ENCODE measurements around the gene AMER1. TPM values are rescaled to one million over a fixed set of nuclear protein-coding genes. Genes with fewer than 3 reads are reported as not detected.

The AMER1 gene
- total and polyA plus RNA-seq, 9 of the 15 experiments (the other 6 are each of a cell fraction or from before 2014, with no cell fraction given) = 0.29 to 4.6 (median 3.0) TPM

DNA sequence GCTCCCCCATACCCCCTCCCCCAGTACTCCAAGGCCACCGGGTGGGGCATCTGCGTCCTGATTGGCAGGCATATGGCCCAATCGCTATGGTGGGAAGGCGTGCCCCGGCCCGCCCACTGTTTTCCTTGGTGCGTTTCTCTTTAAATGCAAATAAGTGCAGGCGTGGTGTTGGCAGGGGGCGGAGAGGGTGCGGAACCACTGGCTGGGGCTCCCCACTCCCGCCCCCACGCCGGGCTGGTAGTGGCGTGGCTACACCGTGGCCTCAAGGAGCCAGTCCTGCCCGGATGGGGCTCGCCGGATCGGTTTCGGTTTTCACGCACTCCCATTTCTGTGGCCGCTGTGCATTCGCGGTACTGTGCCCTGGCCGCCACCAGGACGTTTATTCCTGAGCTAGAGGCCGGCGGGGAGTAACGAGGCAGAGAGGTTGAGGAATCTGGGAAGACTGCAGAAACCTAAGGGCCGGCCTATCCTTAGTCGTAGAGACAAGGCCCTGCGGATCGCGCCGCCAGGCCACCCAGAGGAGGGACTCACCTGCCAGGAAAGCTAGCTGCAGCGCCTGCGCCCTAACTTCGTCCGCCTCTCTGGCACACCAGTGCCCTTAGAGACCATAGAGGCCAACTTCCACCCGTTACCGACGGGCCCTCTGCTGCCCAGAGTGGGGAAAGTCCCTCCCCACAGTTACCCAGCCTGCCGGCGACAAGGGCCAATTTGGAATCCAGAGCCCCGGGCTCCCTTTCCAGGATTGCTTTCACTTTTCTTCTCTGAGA, 410 bp upstream of the AMER1 start (continued):
- TF ChIP-seq TOE1 (IDR thresholded peaks at IDR 0.05; ENCODE audit: borderline replicate concordance) (0 out of 2 replicates have a peak, but pooled peaks have one; percentile 34), TOE1 (CRISPR knock-in tag; IDR thresholded peaks at IDR 0.05; ENCODE audit: borderline replicate concordance, low read depth) (no peak), CXXC5 (CRISPR knock-in tag; IDR thresholded peaks at IDR 0.05) (peak; percentile 81), KDM4B (IDR thresholded peaks at IDR 0.05; ENCODE audit: borderline replicate concordance in 2 of 2, low read depth in 1 of 2) (no peak), ZNF57 (CRISPR knock-in tag; IDR thresholded peaks at IDR 0.05) (no peak), EZH2 (IDR thresholded peaks at IDR 0.05; ENCODE audit: borderline replicate concordance, low read depth, low read length) (no peak), CBFA2T2 (conservative IDR thresholded peaks at IDR 0.05) (no peak), GTF2E2 (tag; IDR thresholded peaks at IDR 0.05) (no peak), DPF2 (IDR thresholded peaks at IDR 0.05) (no peak), ZBTB11 (CRISPR knock-in tag; IDR thresholded peaks at IDR 0.05) (peak in 1 of 3 experiments; percentile 44; a peak in 1 of 6 replicates), U2AF1 (optimal IDR thresholded peaks at IDR 0.05; ENCODE audit: low read depth, low read length) (no peak), RNF2 (IDR thresholded peaks at IDR 0.05) (no peak), CHD4 (IDR thresholded peaks at IDR 0.05; ENCODE audit: insufficient read depth, insufficient replicate concordance, low read depth, low read length, poor library complexity, severe bottlenecking) (no peak), CBFA2T3 (IDR thresholded peaks at IDR 0.05) (peak; percentile 37), MCM5 (IDR thresholded peaks at IDR 0.05; ENCODE audit: low read depth) (no peak), KDM1A (IDR thresholded peaks at IDR 0.05) (no peak), KAT2B (IDR thresholded peaks at IDR 0.05; ENCODE audit: low read depth, low read length) (no peak)
- TF ChIP-seq, protein P1, sequence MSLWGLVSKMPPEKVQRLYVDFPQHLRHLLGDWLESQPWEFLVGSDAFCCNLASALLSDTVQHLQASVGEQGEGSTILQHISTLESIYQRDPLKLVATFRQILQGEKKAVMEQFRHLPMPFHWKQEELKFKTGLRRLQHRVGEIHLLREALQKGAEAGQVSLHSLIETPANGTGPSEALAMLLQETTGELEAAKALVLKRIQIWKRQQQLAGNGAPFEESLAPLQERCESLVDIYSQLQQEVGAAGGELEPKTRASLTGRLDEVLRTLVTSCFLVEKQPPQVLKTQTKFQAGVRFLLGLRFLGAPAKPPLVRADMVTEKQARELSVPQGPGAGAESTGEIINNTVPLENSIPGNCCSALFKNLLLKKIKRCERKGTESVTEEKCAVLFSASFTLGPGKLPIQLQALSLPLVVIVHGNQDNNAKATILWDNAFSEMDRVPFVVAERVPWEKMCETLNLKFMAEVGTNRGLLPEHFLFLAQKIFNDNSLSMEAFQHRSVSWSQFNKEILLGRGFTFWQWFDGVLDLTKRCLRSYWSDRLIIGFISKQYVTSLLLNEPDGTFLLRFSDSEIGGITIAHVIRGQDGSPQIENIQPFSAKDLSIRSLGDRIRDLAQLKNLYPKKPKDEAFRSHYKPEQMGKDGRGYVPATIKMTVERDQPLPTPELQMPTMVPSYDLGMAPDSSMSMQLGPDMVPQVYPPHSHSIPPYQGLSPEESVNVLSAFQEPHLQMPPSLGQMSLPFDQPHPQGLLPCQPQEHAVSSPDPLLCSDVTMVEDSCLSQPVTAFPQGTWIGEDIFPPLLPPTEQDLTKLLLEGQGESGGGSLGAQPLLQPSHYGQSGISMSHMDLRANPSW (CRISPR knock-in tag; IDR thresholded peaks at IDR 0.05) = no peak

Data from K562 (cell line).